Measurements from ENCODE around the gene DAB2IP. TPM values are rescaled to one million over a fixed set of nuclear protein-coding genes. Genes with fewer than 3 reads are reported as not detected.

Gene DAB2IP
- total and polyA plus RNA-seq, 2 experiments from 2014 or later, result 8.9 to 42.8 TPM

DNA sequence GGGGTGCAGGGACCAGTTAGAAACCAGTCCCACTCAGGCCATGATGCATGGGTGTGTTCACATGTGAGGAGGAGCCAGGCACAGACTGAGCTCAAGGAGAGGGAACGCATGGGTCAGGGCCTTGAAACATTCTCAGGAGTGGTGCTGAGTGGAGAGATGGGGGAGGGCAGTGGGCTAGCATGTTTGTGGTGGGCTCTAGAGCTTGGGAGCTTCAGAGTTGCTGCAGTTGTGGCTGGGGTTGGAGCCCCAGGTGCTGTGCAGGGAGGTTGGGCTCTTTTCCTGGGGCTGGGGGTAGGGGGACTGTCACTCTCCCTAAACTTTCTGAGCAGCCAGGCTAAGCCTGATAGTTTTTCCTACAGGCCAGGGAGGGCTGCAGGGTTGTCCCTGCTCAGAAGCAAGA is 95.4 kb downstream of the DAB2IP start:
- peaks cover 9% of the 10 kb centered on the region for H4K20me1 ChIP-seq (replicated peaks; ENCODE audit: insufficient read depth)
- peaks cover 60% of the 10 kb centered on the region for H3K79me2 ChIP-seq (replicated peaks; ENCODE audit: insufficient read depth)

More for the DNA sequence above, 95.4 kb downstream of the DAB2IP start:
- Histone ChIP-seq H2AFZ (no peak overlapping the region), H3K4me2 (no peak overlapping the region), H3K9me2 (ENCODE audit: insufficient read depth) (no peaks in the 10 kb centered on the region), H3K27ac (ENCODE audit: low read depth) (no peak overlapping the region), H3K4me1 (ENCODE audit: insufficient read depth) (peaks cover 19% of the 10 kb centered on the region; the same call in 1 of the 2 replicates), H3K27me3 (ENCODE audit: insufficient read depth) (no peaks in the 10 kb centered on the region), H3F3A (replicated peaks; ENCODE audit: low read depth) (peaks cover 7% of the 10 kb centered on the region), H3K4me3 (no peak overlapping the region), H3K36me3 (ENCODE audit: insufficient read depth) (no peaks in the 10 kb centered on the region)
- H3K4me3 Mint-ChIP-seq, result no peak overlapping the region
- DNase-seq (ENCODE audit: low spot score), result no peak
- TF ChIP-seq, protein P1, sequence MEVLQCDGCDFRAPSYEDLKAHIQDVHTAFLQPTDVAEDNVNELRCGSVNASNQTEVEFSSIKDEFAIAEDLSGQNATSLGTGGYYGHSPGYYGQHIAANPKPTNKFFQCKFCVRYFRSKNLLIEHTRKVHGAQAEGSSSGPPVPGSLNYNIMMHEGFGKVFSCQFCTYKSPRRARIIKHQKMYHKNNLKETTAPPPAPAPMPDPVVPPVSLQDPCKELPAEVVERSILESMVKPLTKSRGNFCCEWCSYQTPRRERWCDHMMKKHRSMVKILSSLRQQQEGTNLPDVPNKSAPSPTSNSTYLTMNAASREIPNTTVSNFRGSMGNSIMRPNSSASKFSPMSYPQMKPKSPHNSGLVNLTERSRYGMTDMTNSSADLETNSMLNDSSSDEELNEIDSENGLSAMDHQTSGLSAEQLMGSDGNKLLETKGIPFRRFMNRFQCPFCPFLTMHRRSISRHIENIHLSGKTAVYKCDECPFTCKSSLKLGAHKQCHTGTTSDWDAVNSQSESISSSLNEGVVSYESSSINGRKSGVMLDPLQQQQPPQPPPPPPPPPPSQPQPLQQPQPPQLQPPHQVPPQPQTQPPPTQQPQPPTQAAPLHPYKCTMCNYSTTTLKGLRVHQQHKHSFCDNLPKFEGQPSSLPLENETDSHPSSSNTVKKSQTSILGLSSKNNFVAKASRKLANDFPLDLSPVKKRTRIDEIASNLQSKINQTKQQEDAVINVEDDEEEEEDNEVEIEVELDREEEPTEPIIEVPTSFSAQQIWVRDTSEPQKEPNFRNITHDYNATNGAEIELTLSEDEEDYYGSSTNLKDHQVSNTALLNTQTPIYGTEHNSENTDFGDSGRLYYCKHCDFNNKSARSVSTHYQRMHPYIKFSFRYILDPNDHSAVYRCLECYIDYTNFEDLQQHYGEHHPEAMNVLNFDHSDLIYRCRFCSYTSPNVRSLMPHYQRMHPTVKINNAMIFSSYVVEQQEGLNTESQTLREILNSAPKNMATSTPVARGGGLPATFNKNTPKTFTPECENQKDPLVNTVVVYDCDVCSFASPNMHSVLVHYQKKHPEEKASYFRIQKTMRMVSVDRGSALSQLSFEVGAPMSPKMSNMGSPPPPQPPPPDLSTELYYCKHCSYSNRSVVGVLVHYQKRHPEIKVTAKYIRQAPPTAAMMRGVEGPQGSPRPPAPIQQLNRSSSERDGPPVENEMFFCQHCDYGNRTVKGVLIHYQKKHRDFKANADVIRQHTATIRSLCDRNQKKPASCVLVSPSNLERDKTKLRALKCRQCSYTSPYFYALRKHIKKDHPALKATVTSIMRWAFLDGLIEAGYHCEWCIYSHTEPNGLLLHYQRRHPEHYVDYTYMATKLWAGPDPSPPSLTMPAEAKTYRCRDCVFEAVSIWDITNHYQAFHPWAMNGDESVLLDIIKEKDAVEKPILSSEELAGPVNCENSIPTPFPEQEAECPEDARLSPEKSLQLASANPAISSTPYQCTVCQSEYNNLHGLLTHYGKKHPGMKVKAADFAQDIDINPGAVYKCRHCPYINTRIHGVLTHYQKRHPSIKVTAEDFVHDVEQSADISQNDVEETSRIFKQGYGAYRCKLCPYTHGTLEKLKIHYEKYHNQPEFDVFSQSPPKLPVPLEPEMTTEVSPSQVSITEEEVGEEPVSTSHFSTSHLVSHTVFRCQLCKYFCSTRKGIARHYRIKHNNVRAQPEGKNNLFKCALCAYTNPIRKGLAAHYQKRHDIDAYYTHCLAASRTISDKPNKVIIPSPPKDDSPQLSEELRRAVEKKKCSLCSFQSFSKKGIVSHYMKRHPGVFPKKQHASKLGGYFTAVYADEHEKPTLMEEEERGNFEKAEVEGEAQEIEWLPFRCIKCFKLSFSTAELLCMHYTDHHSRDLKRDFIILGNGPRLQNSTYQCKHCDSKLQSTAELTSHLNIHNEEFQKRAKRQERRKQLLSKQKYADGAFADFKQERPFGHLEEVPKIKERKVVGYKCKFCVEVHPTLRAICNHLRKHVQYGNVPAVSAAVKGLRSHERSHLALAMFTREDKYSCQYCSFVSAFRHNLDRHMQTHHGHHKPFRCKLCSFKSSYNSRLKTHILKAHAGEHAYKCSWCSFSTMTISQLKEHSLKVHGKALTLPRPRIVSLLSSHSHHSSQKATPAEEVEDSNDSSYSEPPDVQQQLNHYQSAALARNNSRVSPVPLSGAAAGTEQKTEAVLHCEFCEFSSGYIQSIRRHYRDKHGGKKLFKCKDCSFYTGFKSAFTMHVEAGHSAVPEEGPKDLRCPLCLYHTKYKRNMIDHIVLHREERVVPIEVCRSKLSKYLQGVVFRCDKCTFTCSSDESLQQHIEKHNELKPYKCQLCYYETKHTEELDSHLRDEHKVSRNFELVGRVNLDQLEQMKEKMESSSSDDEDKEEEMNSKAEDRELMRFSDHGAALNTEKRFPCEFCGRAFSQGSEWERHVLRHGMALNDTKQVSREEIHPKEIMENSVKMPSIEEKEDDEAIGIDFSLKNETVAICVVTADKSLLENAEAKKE (CRISPR knock-in tag; IDR thresholded peaks at IDR 0.05), result no peak
- no peak for TF ChIP-seq ZNF114 (CRISPR knock-in tag; IDR thresholded peaks at IDR 0.05)
- TF ChIP-seq POLR2AphosphoS5 (IDR thresholded peaks at IDR 0.05; ENCODE audit: low read depth), result no peak
- no peak for TF ChIP-seq EZH2 (IDR thresholded peaks at IDR 0.05; ENCODE audit: low read depth, unreplicated experiment)
- no peak for TF ChIP-seq JUNB (IDR thresholded peaks at IDR 0.05; ENCODE audit: unreplicated experiment)
- no peak for TF ChIP-seq NANOG (IDR thresholded peaks at IDR 0.05; ENCODE audit: borderline replicate concordance)
- TF ChIP-seq, protein P2, sequence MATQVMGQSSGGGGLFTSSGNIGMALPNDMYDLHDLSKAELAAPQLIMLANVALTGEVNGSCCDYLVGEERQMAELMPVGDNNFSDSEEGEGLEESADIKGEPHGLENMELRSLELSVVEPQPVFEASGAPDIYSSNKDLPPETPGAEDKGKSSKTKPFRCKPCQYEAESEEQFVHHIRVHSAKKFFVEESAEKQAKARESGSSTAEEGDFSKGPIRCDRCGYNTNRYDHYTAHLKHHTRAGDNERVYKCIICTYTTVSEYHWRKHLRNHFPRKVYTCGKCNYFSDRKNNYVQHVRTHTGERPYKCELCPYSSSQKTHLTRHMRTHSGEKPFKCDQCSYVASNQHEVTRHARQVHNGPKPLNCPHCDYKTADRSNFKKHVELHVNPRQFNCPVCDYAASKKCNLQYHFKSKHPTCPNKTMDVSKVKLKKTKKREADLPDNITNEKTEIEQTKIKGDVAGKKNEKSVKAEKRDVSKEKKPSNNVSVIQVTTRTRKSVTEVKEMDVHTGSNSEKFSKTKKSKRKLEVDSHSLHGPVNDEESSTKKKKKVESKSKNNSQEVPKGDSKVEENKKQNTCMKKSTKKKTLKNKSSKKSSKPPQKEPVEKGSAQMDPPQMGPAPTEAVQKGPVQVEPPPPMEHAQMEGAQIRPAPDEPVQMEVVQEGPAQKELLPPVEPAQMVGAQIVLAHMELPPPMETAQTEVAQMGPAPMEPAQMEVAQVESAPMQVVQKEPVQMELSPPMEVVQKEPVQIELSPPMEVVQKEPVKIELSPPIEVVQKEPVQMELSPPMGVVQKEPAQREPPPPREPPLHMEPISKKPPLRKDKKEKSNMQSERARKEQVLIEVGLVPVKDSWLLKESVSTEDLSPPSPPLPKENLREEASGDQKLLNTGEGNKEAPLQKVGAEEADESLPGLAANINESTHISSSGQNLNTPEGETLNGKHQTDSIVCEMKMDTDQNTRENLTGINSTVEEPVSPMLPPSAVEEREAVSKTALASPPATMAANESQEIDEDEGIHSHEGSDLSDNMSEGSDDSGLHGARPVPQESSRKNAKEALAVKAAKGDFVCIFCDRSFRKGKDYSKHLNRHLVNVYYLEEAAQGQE (IDR thresholded peaks at IDR 0.05; ENCODE audit: unreplicated experiment), result no peak
- TF ChIP-seq STAT1 (IDR thresholded peaks at IDR 0.05; ENCODE audit: unreplicated experiment), result no peak
- TF ChIP-seq ZNF331 (CRISPR knock-in tag; IDR thresholded peaks at IDR 0.05; ENCODE audit: low read depth), result no peak
- TF ChIP-seq EZH2phosphoT487 (IDR thresholded peaks at IDR 0.05; ENCODE audit: unreplicated experiment), result no peak
- TF ChIP-seq CREB1 (CRISPR knock-in tag; IDR thresholded peaks at IDR 0.05; ENCODE audit: low read depth), result no peak
- H3K27me3 Mint-ChIP-seq (ENCODE audit: insufficient read depth, low read depth, poor library complexity), result peaks cover 1% of the 10 kb centered on the region
- no peaks in the 10 kb centered on the region for H3K9me3 Mint-ChIP-seq
- H3K36me3 Mint-ChIP-seq (ENCODE audit: low read depth), result no peaks in the 10 kb centered on the region; the same call in 2 of the 3 replicates
- no peak for ATAC-seq
- no peak overlapping the region; the same call in 1 of the 2 replicates for H3K27ac Mint-ChIP-seq
- H3K4me1 Mint-ChIP-seq, result peaks cover 23% of the 10 kb centered on the region

Data from GM23338 (cell line).